Kasumi-1 (cell line): Measurements from ENCODE around the gene PPP1R16B.
"Not testable (repeated sequence)": the region's sequence is repeated elsewhere in the genome, so short reads cannot be mapped to it uniquely, and the experiment has no call there.

Experiments
- DNase-seq, 2 experiments: peaks; one replicate each; lab custom pipeline; 2025; lab: John Stamatoyannopoulos, UW

Gene PPP1R16B

GRCh38 chr20:38791940-38792339 lies 13.6 kb upstream of the PPP1R16B start:
- no peak for DNase-seq

DNA sequence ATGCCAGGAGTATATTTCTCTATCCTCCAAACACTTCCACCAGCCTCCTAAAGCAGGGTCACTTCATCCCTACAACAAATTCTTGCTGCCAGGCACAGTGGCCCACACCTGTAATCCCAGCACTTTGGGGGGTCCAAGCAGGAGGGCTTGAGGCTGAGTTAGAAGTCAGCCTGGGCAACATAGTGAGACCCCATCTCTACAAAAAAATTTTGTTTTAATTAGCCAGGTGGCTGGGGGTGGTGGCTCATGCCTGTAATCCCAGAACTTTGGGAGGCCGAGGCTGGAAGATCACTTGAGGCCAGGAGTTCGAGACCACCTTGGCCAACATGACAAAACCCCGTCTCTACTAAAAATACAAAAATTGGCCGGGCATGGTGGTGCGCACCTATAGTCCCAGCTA lies 11.4 kb upstream of the PPP1R16B start:
- not testable (repeated sequence) for DNase-seq

DNA sequence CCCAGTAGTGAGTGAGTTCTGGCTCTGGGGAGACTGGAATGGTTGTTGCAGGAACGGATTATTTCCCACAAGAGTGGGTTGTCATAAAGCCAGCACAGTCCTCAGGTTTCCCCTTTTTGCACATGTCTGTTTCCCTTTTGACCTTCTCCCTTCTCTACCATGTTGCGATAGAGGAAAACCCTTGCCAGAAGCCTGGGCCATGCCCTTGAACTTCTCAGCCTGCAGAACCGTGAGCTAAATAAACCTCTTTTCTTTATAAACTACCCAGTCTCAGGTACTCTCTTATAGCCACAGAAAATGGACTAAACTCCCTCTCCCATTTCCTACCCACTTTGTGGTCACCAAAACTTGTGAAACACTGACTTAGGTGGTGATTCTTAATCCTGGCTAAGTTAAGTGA lies 7.2 kb upstream of the PPP1R16B start:
- no peak for DNase-seq

- DNase-seq: no peak
Observed at GRCh38 chr20:38799203-38799602, 6.3 kb upstream of the PPP1R16B start.

DNA sequence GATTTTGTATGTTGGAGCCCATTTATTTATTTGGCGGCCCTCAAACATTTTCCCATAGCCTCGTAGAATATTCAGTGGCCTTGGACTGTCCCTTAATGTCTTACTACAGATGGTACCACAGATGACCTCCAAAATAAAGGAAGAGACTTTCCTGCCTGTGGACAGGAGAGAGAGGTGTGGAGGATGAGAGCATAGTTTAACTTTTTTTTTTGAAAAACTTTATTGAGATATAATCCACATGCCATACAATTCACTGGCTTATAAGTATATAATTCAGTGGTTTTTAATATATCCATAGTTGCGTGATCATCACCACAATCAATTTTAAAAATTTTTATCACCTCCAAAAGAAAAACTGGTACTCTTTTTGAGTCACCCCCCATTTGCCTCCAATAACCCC lies 4.6 kb upstream of the PPP1R16B start:
- DNase-seq: no peak

- DNase-seq: no peak
Observed at GRCh38 chr20:38804221-38804620, 1.3 kb upstream of the PPP1R16B start.

DNA sequence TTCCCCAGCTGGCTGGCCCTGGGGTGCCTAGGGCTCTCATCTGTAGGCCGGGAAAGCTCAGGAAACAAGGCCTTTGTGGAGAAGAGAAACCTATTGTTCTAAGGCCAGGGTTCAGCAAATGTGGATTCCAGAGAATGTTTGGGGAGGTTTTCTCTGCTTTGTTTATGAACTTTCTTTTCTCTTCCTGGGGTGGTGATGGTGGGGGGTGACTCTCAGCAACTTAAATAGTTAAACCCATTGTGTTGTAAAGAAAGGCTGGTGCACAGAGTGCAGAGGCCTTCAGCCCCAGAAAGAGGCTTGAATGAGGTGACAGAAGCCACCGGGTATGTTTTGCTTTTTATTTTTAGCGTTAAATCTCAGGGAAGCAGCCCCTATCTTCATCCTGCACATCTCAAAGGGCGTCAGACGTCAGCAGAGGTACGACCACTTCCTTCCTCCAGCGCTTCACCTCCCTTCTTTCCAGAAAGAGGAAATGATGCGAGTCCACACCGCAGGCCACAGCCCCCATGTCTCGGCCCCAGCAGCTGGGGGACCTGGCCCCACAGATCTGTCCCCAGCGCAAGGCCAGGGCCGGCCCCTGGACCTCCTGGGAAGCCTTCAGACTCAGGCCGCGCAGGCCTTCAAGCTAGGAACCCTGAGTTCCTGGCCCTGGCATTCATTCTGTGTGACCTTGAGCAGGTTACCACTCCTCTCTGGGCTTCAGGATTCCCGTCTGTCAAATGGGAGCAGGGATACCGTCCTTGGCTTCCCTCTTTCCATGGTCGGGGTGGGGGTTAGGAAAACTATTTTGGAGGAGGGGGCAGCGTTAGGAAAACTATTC lies 605 bp upstream of the PPP1R16B start:
- DNase-seq: peak; percentile 78 to 90

DNA sequence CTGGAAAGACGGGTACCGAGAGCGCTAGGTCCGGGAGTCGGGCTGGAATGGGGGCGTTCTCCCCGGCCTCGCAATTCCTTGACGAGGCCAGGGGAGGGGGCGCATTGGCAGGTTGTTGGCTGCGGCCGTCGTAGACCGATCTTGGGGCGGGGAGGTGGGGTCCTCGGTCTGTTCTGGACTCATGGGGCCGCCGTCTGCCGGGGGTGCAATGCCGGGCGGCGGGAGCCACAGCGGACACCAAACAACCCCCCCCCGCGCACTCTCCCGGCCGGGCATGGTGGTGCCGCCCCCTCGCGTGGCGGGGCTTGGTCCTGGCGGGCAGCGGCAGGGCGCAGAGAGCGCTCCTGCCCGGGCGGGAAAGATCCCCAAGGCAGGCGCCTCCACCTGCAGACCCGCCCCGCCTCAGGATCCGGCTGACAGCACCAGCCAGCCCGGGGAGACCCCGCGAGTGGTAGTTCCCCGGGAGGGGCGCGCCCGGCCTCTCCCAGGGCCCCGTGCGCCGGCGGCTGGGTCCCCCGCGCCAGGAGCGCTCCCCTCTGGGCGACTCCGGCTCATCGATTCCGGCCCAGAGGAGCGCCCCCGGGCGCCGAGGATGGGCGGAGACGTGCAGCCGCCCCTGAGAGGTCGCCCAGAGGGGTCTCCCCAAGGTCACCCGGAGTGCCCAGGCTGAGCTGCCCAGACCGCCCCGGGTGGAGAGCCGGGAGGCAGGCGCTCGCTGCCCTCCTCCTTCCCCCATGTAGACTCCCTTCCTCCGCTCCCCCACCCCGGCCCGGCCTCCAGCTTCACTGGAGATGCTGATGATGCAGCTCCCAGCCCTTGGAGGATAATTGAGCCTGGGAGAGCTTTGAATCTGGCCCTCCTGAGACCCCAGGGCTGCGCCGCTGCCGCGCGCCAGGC lies 709 bp downstream of the PPP1R16B start:
- no peak for DNase-seq

- no peak for DNase-seq
Observed at GRCh38 chr20:38806855-38807655, 1.6 kb downstream of the PPP1R16B start.

GRCh38 chr20:38809942-38810341 lies 4.4 kb downstream of the PPP1R16B start:
- DNase-seq: no peak

DNA sequence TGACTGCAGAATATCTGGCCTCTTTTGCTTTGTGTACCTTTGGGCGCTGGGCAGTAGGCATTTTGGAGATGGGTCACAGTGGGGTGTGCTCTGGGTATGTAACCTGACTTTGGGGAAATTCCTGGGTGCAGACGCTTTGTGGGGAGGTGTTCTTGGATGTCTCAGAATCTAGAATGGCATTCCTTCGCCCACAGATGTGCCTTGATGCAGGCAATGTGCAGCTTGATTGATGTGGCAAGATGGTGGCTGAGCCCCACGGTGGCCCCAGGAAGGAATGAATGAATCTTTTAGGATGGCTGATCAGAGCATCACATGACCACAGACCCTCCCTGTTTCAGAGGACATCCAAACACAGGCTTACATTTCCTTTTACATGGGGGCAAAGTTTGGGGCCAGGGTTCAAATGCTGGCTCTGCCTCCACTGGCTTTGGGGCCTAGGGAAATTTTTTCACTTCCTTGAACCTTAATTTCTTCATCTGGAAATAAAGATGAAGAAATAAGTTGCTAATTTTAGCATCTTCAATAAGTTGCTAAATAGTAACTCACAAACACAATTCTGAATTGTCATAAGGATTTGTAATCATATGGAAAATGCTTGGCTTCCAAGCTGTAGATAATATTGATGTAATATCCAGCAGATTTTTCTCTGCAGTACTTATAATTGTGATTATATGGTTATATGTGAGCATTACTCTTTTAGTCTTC lies 5.6 kb downstream of the PPP1R16B start:
- DNase-seq: no peak

GRCh38 chr20:38811769-38812168 lies 6.3 kb downstream of the PPP1R16B start:
- no peak for DNase-seq

GRCh38 chr20:38812182-38812581 lies 6.7 kb downstream of the PPP1R16B start:
- no peak for DNase-seq

GRCh38 chr20:38812709-38813573 lies 7.4 kb downstream of the PPP1R16B start:
- no peak for DNase-seq

GRCh38 chr20:38813574-38813962 lies 8.1 kb downstream of the PPP1R16B start:
- not testable (repeated sequence) for DNase-seq

- no peak for DNase-seq
Observed at GRCh38 chr20:38815446-38815845, 9.9 kb downstream of the PPP1R16B start.

GRCh38 chr20:38818113-38819065 lies 12.9 kb downstream of the PPP1R16B start:
- DNase-seq: no peak

DNA sequence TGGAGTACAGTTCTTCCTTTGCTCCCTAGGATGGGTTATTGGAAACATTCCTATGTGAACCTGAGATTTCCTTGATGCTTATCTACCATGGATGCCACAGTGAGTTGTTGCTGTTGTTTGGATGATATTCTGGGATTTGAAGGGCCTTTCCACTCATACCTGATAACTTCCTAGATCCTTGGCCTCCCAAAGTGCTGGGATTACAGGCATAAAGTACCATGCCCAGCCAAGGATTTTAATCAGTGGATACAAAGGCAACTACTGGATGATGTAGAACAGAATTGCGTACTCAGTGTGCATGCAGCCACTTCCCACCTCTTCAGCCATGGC lies 20.0 kb downstream of the PPP1R16B start:
- DNase-seq: no peak

DNA sequence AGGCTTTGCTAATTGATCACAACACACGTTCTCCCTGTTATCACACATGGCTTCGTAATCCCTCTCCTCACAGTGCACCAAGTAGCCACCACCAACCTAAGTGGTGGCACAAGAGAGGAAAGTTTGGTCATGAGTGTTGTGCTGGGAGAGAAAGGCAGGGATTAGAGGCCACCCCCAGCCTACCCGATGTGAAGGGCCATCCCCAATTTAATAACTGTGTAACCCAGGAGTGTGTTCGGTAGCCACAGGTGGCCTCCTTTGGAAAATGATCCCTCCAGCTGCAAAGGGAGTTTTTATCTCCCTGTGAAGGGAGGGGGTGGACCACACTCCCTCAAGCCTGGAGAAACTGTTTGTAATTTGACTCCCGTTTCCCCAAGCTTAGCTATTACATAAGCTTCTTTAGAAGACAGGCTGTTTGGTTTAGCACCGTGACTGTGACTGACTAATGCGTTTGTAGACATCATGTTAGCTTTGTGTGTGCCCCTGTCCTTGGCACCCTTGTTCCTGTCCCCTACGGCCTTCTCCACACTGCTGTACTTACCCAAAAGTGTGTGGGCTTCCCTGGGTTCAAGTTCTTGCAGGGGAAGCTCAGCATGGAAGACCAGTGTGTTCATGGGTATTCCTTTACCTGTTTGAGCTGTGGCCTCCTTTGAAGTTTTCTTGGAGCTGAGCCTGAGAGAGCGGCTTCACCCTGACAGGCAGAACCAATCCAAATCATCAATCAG lies 20.6 kb downstream of the PPP1R16B start:
- peak; percentile 68 to 72 for DNase-seq
